K562 (cell line): ENCODE data around the gene RBM20. TPM values are rescaled to one million over a fixed set of nuclear protein-coding genes. Genes with fewer than 3 reads are reported as not detected.

Experiments used
- BRD9 ChIP-seq: fragments of 450-650 bp; IDR thresholded peaks from 2 replicates; pipeline ENCODE4 v1.6.1; 2018; ENCODE audit warnings: low read depth; ENCODE audit not compliant: partially characterized antibody
- CBFB ChIP-seq: sonication (generic); formaldehyde crosslinking; IDR thresholded peaks from 2 replicates; pipeline ENCODE4 v1.4.0; 2020; ENCODE audit warnings: mild to moderate bottlenecking, missing genetic modification reagents
- CC2D1A ChIP-seq: fragments of 450-650 bp; IDR thresholded peaks from 2 replicates; pipeline ENCODE4 v1.6.1; 2017; ENCODE audit warnings: mild to moderate bottlenecking
- DACH1 ChIP-seq: fragments of 450-650 bp; IDR thresholded peaks from 2 replicates; pipeline ENCODE4 v1.6.1; 2018; ENCODE audit not compliant: partially characterized antibody
- HDAC6 ChIP-seq: IDR thresholded peaks from 2 replicates; pipeline ENCODE4 v1.6.1; 2012; ENCODE audit warnings: low read depth, mild to moderate bottlenecking, control low read depth, inconsistent platforms, low read length, moderate library complexity
- KLF10 ChIP-seq: fragments of 250-450 bp; sonication (Bioruptor Pico); IDR thresholded peaks from 2 replicates; pipeline ENCODE4 v1.6.1; 2021; ENCODE audit warnings: matching md5 sums
- L3MBTL2 ChIP-seq: fragments of 450-650 bp; IDR thresholded peaks from 2 replicates; pipeline ENCODE4 v1.6.1; 2016; ENCODE audit warnings: mild to moderate bottlenecking, moderate library complexity
- LARP7 ChIP-seq: fragments of 450-650 bp; IDR thresholded peaks from 2 replicates; pipeline ENCODE4 v1.6.1; 2016
- MTA2 ChIP-seq: fragments of 450-650 bp; IDR thresholded peaks from 2 replicates; pipeline ENCODE4 v1.6.1; 2016; ENCODE audit warnings: low read depth
- PBX2 ChIP-seq, 2 experiments: IDR thresholded peaks in 1 of 2; conservative IDR thresholded peaks in 1 of 2; 2 replicates each; pipeline ENCODE4 v1.6.1; 2016; ENCODE audit warnings: low read depth in 2 of 2, mild to moderate bottlenecking in 1 of 2, missing compliant biosample characterization in 1 of 2, missing genetic modification characterization in 1 of 2, moderate library complexity in 1 of 2
- PCBP1 ChIP-seq: fragments of 200-400 bp; formaldehyde crosslinking; IDR thresholded peaks from 2 replicates; pipeline ENCODE4 v1.6.1; 2018; ENCODE audit warnings: mild to moderate bottlenecking, low read depth, low read length; ENCODE audit not compliant: poor library complexity, severe bottlenecking
- STAG1 ChIP-seq: sonication (generic); formaldehyde crosslinking; IDR thresholded peaks from 2 replicates; pipeline ENCODE4 v1.5.0; 2020; ENCODE audit warnings: missing genetic modification reagents, borderline replicate concordance
- TAF9B ChIP-seq: fragments of 450-650 bp; IDR thresholded peaks from 2 replicates; pipeline ENCODE4 v1.6.1; 2018; ENCODE audit warnings: mild to moderate bottlenecking; ENCODE audit not compliant: partially characterized antibody
- TEAD1 ChIP-seq, 2 experiments: fragments of 450-650 bp in 1 of 2; sonication (generic) in 1 of 2; formaldehyde crosslinking; IDR thresholded peaks; 2 replicates each; pipeline versions ENCODE4 v1.4.0 to v1.8.0; 2020 to 2022; ENCODE audit warnings: mild to moderate bottlenecking in 2 of 2, missing genetic modification reagents in 1 of 2
- TEAD4 ChIP-seq, 2 experiments: sonication (generic) in 1 of 2; formaldehyde crosslinking in 1 of 2; IDR thresholded peaks; 2 replicates each; pipeline versions ENCODE4 v1.6.1 to v1.8.0; 2012 to 2022; ENCODE audit warnings: borderline replicate concordance in 1 of 2, inconsistent platforms in 1 of 2, low read length in 1 of 2, mild to moderate bottlenecking in 1 of 2, missing genetic modification reagents in 1 of 2
- ZNF224 ChIP-seq: sonication (generic); formaldehyde crosslinking; IDR thresholded peaks from 2 replicates; pipeline ENCODE4 v1.8.0; 2022; ENCODE audit warnings: mild to moderate bottlenecking, missing genetic modification reagents
- ZSCAN32 ChIP-seq: fragments of 450-650 bp; formaldehyde crosslinking; IDR thresholded peaks from 2 replicates; pipeline ENCODE4 v1.4.0; 2020; ENCODE audit warnings: mild to moderate bottlenecking, moderate library complexity
- polyA plus RNA-seq, 8 experiments: library from polyadenylated mRNA; depleted of rRNA in 4 of 8; stranded (reverse) in 5 of 8; unstranded in 3 of 8; fragments of >200 nt; fragmentation: Nextera tagmentation in 2 of 8; fragmentation: Illumina TruSeq in 1 of 8; extraction: Ambion mirVana in 2 of 8; extraction: Trizol in 1 of 8; gene quantifications; 2 replicates each; pipeline versions ENCODE4 v1.2.1 to v1.2.3, GENCODE V29; 2011 to 2014; ENCODE audit warnings: inconsistent platforms in 1 of 8, missing spikeins in 1 of 8
- total RNA-seq, 7 experiments: library from RNA; depleted of rRNA in 6 of 7; stranded (reverse); fragments of >200 nt in 6 of 7; fragmentation: Illumina TruSeq in 2 of 7; extraction: Trizol in 2 of 7; gene quantifications; 2 replicates each; pipeline versions ENCODE4 v1.2.1 to v1.2.3, GENCODE V29; 2011 to 2021; ENCODE audit warnings: low replicate concordance in 1 of 7

RBM20 gene
- total and polyA plus RNA-seq, 9 of the 15 experiments (the other 6 are each of a cell fraction or from before 2014, with no cell fraction given): 0.63 to 5.7 (median 3.2) TPM

- TF ChIP-seq PBX2 (CRISPR knock-in tag; IDR thresholded peaks at IDR 0.05; ENCODE audit: low read depth) (no peak), PBX2 (tag; conservative IDR thresholded peaks at IDR 0.05; ENCODE audit: low read depth) (no peak), TEAD4 (IDR thresholded peaks at IDR 0.05; ENCODE audit: low read length) (peak; percentile 94), TEAD4 (CRISPR knock-in tag; IDR thresholded peaks at IDR 0.05; ENCODE audit: borderline replicate concordance) (no peak), LARP7 (no peak), CBFB (CRISPR knock-in tag) (no peak), TAF9B (no peak), PCBP1 (no peak), HDAC6 (no peak), KLF10 (CRISPR knock-in tag) (no peak), L3MBTL2 (no peak), MTA2 (peak; percentile 78), STAG1 (CRISPR knock-in tag) (no peak), ZSCAN32 (CRISPR knock-in tag) (no peak), ZNF224 (CRISPR knock-in tag) (no peak), CC2D1A (peak; percentile 72; the same call in 1 of the 2 replicates), TEAD1 (CRISPR knock-in tag; IDR thresholded peaks at IDR 0.05) (peak in 1 of 2 experiments; percentile 67; a peak in 1 of 4 replicates), DACH1 (no peak), BRD9 (no peak)
Observed at GRCh38 chr10:110858297-110858934, 214.3 kb downstream of the RBM20 start (continued).
